ENCODE measurements around the gene CTNNBIP1.

Gene CTNNBIP1

DNA sequence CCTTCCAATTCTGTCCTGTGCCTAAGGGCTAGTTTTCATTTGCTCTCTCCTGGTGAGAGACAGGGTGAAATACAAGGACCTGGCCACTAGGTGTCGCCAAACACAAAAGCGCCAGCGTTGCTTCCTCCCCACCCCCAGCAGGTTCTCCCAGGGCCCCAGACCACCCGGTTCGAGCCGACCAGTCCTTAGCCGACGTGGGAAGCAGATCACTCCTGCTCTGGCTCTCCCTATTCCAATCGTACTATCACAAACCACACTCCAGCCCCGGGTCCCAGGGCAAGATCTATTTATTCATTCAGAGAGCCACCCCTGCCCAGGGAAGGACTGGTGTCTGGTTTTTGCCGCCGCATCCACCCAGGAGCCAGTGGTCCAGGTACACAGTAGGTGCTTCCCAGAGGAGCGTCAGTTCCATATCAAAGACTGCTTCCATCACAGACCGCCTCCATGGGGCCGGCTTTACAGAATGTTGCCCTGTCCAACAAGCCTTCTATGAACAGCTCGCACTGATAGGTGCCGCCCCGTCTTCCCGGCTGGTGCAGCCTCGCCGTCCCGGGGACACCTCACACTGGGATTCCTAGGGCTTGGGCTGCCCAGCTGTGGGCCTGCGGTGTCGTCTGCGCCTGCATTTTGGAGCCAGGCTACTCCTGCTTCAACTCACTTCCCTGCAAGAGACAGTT lies 35.0 kb downstream of the CTNNBIP1 start (continued):
- TF ChIP-seq TRIM28 (IDR thresholded peaks at IDR 0.05; ENCODE audit: borderline replicate concordance, low read length) (no peak), KLF8 (tag by site-specific recombination; IDR thresholded peaks at IDR 0.05) (no peak), KLF9 (tag by site-specific recombination; IDR thresholded peaks at IDR 0.05; ENCODE audit: low read depth) (no peak), MYNN (tag by site-specific recombination; IDR thresholded peaks at IDR 0.05; ENCODE audit: borderline replicate concordance) (no peak), ZNF664 (tag by site-specific recombination; IDR thresholded peaks at IDR 0.05) (no peak), ZNF391 (tag by site-specific recombination; IDR thresholded peaks at IDR 0.05; ENCODE audit: borderline replicate concordance, low read depth) (no peak), ZNF239 (tag by site-specific recombination; IDR thresholded peaks at IDR 0.05) (no peak), ZNF274 (IDR thresholded peaks at IDR 0.05; ENCODE audit: low read length) (no peak), ZNF274 (tag by site-specific recombination; IDR thresholded peaks at IDR 0.05; ENCODE audit: borderline replicate concordance) (no peak), KLF1 (tag by site-specific recombination; IDR thresholded peaks at IDR 0.05) (no peak), ZNF629 (tag by site-specific recombination; IDR thresholded peaks at IDR 0.05) (no peak), ZNF549 (tag by site-specific recombination; IDR thresholded peaks at IDR 0.05) (no peak), WT1 (tag by site-specific recombination; IDR thresholded peaks at IDR 0.05) (no peak), ZNF23 (tag by site-specific recombination; IDR thresholded peaks at IDR 0.05; ENCODE audit: borderline replicate concordance) (no peak), GLIS2 (tag by site-specific recombination; IDR thresholded peaks at IDR 0.05) (peak; percentile 93), SP7 (tag by site-specific recombination; IDR thresholded peaks at IDR 0.05) (peak; percentile 46; the same call in 1 of the 2 replicates), ZFHX2 (tag by site-specific recombination; conservative IDR thresholded peaks at IDR 0.05) (no peak), ZNF621 (tag by site-specific recombination; IDR thresholded peaks at IDR 0.05) (no peak)
- TF ChIP-seq, protein P1, sequence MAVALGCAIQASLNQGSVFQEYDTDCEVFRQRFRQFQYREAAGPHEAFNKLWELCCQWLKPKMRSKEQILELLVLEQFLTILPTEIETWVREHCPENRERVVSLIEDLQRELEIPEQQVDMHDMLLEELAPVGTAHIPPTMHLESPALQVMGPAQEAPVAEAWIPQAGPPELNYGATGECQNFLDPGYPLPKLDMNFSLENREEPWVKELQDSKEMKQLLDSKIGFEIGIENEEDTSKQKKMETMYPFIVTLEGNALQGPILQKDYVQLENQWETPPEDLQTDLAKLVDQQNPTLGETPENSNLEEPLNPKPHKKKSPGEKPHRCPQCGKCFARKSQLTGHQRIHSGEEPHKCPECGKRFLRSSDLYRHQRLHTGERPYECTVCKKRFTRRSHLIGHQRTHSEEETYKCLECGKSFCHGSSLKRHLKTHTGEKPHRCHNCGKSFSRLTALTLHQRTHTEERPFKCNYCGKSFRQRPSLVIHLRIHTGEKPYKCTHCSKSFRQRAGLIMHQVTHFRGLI (tag by site-specific recombination; IDR thresholded peaks at IDR 0.05): no peak
- TF ChIP-seq, protein P2, sequence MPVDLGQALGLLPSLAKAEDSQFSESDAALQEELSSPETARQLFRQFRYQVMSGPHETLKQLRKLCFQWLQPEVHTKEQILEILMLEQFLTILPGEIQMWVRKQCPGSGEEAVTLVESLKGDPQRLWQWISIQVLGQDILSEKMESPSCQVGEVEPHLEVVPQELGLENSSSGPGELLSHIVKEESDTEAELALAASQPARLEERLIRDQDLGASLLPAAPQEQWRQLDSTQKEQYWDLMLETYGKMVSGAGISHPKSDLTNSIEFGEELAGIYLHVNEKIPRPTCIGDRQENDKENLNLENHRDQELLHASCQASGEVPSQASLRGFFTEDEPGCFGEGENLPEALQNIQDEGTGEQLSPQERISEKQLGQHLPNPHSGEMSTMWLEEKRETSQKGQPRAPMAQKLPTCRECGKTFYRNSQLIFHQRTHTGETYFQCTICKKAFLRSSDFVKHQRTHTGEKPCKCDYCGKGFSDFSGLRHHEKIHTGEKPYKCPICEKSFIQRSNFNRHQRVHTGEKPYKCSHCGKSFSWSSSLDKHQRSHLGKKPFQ (tag by site-specific recombination; IDR thresholded peaks at IDR 0.05): no peak
- TF ChIP-seq, protein P3, sequence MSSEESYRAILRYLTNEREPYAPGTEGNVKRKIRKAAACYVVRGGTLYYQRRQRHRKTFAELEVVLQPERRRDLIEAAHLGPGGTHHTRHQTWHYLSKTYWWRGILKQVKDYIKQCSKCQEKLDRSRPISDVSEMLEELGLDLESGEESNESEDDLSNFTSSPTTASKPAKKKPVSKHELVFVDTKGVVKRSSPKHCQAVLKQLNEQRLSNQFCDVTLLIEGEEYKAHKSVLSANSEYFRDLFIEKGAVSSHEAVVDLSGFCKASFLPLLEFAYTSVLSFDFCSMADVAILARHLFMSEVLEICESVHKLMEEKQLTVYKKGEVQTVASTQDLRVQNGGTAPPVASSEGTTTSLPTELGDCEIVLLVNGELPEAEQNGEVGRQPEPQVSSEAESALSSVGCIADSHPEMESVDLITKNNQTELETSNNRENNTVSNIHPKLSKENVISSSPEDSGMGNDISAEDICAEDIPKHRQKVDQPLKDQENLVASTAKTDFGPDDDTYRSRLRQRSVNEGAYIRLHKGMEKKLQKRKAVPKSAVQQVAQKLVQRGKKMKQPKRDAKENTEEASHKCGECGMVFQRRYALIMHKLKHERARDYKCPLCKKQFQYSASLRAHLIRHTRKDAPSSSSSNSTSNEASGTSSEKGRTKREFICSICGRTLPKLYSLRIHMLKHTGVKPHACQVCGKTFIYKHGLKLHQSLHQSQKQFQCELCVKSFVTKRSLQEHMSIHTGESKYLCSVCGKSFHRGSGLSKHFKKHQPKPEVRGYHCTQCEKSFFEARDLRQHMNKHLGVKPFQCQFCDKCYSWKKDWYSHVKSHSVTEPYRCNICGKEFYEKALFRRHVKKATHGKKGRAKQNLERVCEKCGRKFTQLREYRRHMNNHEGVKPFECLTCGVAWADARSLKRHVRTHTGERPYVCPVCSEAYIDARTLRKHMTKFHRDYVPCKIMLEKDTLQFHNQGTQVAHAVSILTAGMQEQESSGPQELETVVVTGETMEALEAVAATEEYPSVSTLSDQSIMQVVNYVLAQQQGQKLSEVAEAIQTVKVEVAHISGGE (tag by site-specific recombination; conservative IDR thresholded peaks at IDR 0.05; ENCODE audit: low read depth): no peak

DNA sequence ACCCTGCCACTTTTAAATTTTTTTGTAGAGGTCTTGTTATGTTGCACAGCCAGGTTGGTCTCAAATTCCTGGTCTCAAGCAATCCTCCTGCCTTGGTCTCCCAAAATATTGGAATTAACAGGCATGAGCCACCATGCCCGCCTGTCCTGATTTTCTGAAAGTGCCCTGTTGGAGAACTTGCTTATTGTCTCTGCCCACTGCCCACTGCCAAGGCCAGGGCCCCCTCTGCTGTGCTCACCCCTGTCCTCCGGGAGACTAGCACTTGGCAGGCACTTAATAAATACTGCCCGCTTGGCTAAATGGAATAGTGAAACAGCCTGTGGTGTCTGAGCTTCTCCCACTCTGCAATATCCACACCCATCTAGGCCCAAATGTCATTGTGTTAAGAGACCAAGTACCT lies 35.7 kb downstream of the CTNNBIP1 start:
- Histone ChIP-seq H3K4me3 (ENCODE audit: low read depth, low read length) (no peak overlapping the region), H3K4me1 (ENCODE audit: control insufficient read depth, insufficient read depth, low read length) (no peaks in the 10 kb centered on the region; the same call in 1 of the 2 replicates), H3K9me3 (ENCODE audit: control insufficient read depth, insufficient read depth, low read depth, low read length) (no peaks in the 10 kb centered on the region), H3K36me3 (ENCODE audit: control insufficient read depth in 2 of 2, insufficient read depth in 1 of 2, low read length in 2 of 2) (peaks cover 0 to 15% of the 10 kb centered on the region in 2 experiments; a peak in 1 of 3 replicates), H3K27ac (ENCODE audit: extremely low read depth, low read depth, low read length) (no peak overlapping the region)
- CTCF ChIA-PET: interaction anchor here (0.6 to 4.4 kb wide), 24 partner anchors 10 to 802 kb away, joined by 3 to 24 read pairs (median 4); partner anchors contain the start of genes LZIC and NMNAT1
- POLR2A ChIA-PET: no interaction called here
- TF ChIP-seq IKZF3 (tag by site-specific recombination; IDR thresholded peaks at IDR 0.05) (no peak), PRDM1 (tag by site-specific recombination; IDR thresholded peaks at IDR 0.05) (no peak), ZNF792 (tag by site-specific recombination; IDR thresholded peaks at IDR 0.05) (no peak), KLF9 (tag by site-specific recombination; IDR thresholded peaks at IDR 0.05; ENCODE audit: low read depth) (no peak), ZNF175 (tag by site-specific recombination; IDR thresholded peaks at IDR 0.05) (no peak), ZNF341 (tag by site-specific recombination; IDR thresholded peaks at IDR 0.05; ENCODE audit: low read depth) (no peak), ZFP41 (tag by site-specific recombination; IDR thresholded peaks at IDR 0.05; ENCODE audit: borderline replicate concordance) (no peak)
- TF ChIP-seq, protein P4, sequence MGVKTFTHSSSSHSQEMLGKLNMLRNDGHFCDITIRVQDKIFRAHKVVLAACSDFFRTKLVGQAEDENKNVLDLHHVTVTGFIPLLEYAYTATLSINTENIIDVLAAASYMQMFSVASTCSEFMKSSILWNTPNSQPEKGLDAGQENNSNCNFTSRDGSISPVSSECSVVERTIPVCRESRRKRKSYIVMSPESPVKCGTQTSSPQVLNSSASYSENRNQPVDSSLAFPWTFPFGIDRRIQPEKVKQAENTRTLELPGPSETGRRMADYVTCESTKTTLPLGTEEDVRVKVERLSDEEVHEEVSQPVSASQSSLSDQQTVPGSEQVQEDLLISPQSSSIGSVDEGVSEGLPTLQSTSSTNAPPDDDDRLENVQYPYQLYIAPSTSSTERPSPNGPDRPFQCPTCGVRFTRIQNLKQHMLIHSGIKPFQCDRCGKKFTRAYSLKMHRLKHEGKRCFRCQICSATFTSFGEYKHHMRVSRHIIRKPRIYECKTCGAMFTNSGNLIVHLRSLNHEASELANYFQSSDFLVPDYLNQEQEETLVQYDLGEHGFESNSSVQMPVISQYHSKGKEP (tag by site-specific recombination; IDR thresholded peaks at IDR 0.05): no peak
- TF ChIP-seq, protein P5, sequence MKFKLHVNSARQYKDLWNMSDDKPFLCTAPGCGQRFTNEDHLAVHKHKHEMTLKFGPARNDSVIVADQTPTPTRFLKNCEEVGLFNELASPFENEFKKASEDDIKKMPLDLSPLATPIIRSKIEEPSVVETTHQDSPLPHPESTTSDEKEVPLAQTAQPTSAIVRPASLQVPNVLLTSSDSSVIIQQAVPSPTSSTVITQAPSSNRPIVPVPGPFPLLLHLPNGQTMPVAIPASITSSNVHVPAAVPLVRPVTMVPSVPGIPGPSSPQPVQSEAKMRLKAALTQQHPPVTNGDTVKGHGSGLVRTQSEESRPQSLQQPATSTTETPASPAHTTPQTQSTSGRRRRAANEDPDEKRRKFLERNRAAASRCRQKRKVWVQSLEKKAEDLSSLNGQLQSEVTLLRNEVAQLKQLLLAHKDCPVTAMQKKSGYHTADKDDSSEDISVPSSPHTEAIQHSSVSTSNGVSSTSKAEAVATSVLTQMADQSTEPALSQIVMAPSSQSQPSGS (tag by site-specific recombination; IDR thresholded peaks at IDR 0.05; ENCODE audit: low read depth): no peak

Data from HEK293 (cell line).